GM03348 (cell line): ENCODE measurements around the gene RIOK3.
"Not testable (repeated sequence)": the region's sequence is repeated elsewhere in the genome, so short reads cannot be mapped to it uniquely, and the experiment has no call there.

Source experiments
- DNase-seq: peaks from one replicate; pipeline ENCODE4 v3.0.0; 2012; ENCODE audit warnings: low spot score

RIOK3 gene, protein sequence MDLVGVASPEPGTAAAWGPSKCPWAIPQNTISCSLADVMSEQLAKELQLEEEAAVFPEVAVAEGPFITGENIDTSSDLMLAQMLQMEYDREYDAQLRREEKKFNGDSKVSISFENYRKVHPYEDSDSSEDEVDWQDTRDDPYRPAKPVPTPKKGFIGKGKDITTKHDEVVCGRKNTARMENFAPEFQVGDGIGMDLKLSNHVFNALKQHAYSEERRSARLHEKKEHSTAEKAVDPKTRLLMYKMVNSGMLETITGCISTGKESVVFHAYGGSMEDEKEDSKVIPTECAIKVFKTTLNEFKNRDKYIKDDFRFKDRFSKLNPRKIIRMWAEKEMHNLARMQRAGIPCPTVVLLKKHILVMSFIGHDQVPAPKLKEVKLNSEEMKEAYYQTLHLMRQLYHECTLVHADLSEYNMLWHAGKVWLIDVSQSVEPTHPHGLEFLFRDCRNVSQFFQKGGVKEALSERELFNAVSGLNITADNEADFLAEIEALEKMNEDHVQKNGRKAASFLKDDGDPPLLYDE

DNA sequence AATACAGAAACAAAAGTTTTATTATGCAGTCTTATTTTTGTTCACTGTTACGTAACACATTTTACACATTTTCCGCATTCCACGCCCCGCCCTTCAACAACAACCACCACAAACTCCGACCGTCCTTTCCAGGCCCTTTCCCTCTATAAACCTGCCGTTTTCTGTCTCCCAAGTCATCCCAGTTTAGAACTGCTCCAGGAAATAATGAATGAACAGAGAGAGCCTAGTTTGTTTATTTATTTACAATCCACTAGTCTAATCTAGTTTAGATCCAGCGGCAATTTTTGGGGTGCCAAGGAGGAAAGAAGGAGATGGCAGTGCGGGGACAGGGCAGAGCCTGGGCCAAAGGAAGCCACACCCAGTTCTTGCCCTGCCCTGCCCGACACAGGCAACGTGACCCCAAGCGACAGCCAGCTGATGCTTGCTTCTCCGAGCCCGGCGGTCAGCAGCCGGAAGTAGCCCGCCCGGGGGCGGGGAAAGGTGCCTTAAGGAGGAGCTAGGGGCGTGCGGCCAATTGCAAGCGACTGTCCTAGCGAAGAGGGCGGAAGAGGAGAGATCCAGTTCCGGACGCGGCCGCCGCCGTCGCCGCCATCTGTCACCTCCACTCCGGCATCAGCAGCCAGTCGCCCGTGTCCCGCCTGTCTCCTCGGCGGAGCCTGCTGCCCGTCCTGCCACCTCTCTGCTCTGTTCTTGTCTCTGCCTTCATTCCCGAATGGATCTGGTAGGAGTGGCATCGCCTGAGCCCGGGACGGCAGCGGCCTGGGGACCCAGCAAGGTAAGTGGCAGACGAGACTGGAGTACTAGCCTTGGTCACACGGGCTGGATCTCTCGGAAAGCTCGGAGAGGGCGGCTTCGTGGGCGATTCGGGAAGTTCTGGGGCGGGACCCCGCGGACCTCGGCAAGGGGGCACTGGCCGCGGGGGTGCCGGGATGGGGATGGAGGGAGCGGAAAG is at the start of gene RIOK3:
Gene RIOK3, plus strand, starts transcription at position 560 of the 952 bp plus-strand sequence. Its CDS starts 153 bp downstream, at position 713.
- peak; percentile 97 for DNase-seq

DNA sequence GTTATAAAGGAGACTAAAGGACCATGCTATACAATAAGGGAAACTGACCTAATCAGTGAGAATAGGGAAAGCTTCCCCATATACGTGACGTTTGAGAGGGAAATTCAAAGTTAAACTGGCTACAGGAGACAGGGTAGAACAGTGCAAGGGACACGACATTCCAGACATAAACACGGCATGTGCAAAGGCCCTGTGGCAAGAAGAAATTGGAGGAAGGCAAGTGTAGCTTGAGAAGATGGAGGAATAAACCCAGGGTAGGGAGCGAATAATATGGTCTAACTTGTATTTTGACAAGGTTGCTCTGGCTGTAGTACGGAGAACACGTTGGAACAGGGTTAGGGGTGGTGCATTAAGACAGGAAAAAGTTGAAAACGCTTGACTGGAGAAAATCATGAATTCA is 49.8 kb upstream of the RIOK3 start:
- no peak for DNase-seq

DNA sequence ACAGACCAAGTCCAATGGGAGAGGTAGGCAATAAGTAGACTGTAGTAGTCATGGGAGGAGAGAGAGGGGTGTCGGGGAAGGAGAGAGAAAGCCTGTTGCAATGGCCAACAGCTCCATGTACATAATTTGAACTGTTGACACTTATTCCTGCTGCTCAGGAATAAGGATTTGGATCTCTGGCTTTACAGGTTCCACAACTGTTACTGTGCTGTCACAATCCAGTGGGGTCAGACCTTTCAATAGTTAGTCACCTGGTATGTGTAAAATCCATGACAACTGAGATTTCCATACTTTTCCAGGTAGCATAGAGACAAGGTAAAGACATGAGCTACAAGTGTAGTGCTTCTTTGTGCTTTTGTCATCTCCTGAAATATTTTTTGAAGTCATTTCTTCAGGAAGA is 47.5 kb upstream of the RIOK3 start:
- DNase-seq: no peak

DNA sequence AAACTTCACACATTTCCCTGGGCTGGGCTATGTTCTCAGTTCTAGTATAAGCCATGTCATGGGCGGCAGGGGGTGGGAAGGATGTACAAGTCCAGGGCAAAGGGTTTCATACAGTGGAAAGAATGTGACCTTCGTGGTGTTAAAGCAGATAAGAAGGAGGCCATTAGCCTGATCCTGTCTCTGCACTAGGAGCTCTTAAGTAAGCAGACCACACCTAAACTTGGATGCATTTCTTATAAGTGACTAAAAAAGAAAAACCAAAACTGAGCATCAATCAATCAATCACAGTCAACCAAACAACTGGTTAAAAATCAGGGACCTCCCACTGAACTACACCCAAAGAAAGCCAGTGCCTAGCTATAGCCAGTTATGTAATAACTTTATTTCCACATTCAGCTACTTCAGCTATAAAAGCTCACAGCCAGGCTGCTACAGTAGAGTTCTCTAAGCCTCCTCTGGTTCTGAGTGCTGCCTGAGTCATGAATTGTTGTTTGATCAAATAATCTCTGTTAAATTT is 46.8 kb upstream of the RIOK3 start:
- DNase-seq: peak; percentile 29

DNA sequence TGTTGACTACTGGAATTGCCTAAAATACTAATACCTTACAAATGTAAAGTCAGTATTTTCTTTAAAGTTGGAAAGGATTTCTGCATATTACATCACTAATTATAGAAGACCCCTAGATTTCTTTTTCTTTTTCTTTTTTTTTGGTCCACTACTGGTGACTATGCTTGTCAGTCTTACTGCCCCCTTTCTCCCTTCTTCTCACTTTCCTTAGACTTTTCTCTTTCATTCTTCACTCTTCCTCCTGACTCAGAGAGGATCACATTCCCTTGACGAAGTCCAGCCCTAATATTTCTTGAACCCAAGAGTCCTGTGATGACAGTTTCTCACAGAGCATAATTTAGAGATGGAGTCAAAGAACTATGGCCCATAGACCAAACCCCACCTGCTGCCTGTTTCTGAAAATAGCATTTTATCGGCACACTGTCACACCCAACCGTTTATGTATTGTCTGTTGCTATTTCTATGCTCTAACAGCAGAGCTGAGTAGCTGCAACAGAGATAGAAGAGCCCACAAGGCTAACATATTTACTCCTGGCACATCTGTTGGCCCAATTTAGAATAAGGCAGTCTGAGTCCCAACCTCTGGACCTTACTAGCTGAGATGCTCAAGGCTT is 40.6 kb upstream of the RIOK3 start:
- no peak for DNase-seq

DNA sequence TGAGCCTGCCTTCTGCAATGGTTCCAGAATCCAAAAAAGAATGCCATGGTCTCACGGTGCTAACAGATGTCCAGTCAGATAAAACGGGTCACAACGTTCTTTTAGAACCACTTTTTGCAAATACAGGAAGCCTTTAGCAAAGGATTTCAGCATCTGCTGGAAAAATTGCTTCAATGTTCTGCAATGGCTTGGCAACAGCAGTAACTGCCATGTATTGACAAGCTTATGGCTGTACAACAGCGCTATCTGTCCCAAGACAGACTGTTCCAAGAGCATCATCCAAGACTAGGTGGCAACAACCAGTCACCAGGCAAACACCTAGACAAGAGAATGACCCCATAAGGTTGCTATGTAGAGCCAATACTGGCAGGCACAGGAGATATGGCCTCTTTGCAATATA is 37.6 kb upstream of the RIOK3 start:
- DNase-seq: no peak

DNA sequence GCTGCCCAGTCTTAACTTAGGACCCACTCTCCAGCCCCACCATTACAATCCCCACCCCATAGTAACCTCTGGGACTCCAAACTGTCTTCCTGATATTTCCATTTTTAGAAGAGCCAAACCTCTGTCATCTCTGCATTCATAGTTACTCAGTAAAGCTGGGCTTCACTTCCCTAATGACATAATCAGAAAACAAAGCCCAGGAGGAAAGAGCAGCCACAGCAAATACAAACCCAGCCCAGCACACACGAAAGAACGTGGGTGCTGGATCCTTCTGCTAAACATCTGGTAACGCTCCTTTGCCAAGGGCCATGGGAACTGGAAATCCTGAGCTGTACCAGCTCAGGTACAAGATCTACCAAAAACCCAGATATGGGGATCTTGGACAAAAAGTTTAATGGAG is 36.8 kb upstream of the RIOK3 start:
- no peak for DNase-seq

DNA sequence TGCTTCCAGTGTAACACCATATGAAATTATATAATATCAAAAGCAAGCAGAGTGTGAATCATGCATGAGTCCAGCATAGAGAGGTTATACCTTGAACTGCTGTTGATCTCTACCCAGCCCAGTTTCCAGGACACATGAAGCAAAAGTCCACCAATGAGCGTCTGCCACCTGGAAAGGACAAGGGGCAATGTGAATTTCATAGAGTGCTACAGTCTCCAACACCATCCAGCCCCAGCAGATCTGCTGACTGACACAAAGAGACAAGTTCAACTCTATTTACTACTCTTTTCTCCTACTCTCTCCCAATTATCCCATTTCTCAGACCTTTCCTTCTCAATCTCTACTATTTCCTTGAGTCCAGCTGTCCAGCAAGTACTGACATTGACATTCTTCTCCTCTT is 31.8 kb upstream of the RIOK3 start:
- no peak for DNase-seq

DNA sequence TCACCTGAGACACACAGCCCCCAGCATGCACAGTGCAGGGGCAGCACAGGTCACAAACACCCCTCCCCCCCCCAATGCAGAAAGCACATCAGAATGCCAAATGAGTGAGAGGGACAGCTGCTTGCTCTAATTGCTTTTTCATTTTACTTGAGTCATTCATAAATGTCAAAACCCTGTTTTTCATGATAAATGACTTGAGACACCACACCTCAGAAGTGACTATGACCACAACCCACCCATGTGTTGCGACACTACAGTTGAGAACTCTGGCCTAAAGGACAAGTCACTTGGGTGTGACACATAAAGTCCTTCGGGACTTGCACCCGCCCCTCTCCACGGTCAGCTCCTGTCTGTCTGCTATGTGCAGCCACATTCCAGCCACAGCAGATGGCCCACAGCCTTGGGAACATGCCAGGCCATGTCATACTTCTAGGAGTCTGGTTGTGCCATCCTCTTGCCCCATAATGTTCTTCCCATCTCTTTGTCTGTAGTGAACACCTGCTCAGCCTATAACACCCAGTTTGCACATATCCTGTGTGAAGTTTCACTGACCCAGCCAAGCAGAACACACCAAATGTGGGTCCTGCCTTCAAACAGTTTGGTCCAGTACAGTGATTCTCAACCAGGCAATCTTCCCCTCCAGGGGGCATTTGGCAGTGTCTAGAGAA is 30.2 kb upstream of the RIOK3 start:
- DNase-seq: peak; percentile 67

DNA sequence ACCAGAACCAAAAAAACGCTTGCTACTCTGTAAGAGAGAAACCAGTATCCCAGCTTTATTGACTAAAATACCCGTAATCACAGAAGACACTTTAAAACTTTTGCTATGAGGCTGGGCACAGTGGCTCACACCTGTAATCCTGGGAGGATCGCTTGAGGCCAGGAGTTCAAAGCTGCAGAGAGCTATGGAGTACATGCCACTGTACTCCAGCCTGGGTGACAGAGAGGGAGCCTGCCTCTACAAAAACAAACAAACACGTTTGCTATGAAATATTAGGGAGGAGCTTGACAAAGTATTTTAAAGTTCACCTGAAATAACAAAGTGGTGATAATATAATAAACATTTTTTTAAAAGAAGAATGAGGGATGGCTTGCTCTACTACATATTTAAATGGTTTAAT is 28.5 kb upstream of the RIOK3 start:
- DNase-seq: no peak

DNA sequence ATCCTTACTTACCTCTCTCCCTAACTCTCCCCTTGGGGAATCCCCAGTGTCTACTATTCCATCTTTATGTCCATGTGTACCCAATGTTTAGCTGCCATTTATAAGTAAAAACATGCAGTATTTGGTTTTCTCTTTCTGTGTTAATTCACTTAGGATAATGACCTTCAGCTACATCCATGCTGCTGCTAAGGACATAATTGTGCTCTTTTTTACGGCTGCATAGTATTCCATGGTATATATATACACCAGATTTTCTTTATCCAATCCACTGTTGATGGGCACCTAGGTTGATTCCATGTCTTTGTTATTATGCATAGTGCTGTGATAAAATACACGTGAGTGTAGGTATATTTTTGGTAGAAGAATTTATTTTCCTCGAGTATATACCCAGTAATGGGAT is 24.3 kb upstream of the RIOK3 start:
- DNase-seq: no peak

DNA sequence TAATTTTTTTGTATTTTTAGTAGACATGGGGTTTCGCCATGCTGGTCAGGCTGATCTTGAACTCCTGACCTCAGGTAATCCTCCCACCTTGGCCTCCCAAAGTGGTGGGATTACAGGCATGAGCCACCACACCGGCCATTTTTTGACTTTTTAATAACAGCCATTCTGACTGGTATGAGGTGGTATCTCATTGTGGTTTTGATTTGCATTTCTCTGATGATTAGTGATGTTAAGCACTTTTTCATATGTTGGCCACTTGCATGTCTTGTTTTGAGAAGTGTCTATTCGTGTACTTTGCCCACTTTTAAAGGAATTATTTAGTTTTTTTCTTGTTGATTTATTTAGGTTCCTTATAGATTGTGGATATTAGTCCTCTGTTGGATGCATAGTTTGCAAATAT is 23.5 kb upstream of the RIOK3 start:
- DNase-seq: not testable (repeated sequence)

DNA sequence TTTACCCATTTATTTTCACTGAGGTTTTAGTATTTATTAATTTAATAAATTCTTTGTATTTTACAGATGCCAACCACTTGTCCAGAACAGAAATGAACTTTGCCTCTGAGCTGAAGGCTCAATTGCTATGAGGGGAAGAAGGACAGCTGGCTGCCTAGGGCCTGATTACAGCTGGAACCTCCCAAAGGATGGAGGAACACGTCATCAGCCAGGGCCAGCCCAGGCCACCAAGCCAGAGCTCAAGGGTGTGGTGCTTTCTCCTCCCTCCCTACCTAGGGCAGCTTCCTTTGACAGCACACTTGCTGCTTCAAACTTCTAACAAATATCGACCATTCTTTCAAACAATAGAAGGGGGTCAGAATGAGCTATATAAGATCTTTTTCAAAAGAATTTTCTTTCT is 19.7 kb upstream of the RIOK3 start:
- DNase-seq: no peak

DNA sequence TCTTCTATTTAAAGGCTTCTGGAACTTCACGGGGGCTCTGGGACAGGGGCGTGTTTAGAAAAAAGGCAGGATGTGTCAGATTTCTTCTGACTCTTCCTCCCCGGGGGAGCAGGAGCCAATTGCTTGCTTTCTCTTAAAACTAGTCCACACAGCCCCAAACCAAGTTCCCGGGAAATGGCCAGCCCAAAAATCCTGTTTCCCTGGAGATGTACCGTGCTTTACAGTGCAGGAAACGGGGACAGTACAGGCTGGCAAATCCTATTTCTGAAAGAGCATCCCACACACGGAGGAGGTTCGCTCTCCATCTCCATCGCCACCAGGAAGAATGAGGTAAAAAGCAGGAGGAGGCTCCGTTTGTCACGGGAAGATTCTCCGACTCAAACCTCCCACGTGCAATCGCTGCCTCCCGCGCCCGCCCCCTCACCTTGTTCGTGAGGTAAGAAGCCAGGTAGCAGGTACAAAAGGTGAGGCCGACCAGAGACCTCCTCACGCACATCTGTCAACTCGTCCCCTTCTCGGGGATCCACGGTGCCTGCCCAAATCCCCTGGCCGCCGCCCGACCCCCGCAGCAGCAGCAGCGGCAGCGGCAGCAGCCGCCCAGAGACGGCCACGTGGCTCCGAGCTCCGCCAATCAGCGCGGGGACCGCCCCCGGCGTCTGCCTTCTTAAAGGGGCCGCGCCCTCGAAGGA is 15.6 kb upstream of the RIOK3 start:
- peak; percentile 95 for DNase-seq

DNA sequence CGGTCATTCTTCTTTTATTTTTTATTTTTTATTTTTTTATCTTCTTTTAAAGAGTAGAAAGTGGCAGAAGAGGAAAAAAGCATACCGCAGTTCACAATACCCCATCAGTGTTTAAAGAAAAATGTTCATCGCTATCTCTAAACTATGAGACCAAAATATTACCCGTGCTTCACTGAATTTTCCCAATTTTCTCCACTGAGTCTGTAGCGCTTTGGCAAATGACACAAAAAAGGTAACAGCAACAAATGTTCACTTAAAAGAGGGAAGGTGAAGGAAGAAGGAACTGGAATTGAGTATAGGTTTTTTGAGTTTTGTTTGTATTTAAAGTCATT is 15.1 kb upstream of the RIOK3 start:
- no peak for DNase-seq

DNA sequence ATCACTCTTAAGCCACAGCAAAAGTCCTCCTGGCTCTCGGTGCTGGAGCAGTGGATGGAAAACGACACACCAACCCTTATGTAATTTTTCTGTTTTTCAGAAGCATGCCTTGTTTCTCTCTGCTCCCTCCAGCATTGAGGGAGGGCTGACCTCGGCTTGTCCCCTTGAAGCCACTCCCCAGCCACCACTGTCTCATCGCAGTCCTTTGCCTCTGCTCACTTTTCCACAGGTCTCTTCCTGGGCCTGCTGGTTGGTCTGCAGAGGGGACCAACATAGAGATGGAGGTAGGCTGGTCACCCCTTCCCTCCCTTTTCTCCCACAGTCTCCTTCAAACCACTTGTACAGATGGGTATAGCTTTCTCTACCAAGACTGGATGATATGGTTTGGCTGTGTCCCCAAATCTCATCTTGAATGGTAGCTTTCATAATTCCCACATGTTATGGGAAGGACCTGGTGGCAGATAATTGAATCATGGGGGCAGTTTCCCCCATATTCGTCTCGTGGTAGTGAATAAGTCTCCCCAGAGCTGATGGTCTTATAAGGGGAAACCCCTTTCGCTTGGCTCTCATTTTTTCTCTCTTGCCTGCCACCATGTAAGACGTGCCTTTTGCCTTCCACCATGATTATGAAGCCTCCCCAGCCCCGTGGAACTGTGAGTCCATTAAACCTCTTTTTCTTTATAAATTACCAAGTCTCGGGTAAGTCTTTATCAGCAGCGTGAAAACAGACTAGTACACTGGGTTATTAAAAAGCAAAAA is 14.3 kb upstream of the RIOK3 start:
- no peak for DNase-seq

DNA sequence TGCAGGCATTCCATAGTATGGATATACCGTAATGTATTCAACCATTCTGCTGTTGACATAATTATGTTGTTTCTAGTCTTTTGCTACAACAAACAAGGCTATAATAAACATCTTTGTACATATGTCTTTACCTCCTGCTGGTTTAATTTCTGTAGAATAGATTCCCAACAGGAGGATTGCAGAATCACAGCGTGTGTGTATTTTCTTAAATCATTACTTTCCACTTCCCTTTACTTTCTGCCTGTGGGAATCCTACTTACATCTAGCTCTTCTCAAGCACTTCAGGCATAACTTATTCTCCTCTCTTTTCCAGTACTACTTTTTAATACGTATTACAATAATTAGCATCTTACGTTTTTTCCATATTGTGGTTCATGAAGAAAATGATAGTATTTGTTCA is 13.0 kb upstream of the RIOK3 start:
- no peak for DNase-seq

DNA sequence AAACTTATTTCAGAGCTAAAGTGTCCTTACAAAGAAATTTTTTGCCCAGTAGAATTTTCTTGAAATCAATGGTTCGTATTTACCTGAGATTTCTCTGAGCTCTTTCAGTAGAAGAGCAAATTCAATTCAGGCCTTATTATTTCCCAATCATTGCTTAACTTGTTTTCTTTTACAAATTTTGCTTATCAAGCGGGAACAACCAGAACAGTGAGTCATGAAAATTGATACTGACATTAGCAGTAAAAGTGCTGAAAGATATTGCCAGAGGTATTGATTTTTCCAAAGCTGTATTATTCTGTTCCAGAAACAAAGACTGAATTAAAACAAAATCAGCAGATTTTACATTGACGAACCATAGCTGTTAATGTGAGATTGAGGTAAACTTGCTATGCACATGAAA is 10.1 kb upstream of the RIOK3 start:
- no peak for DNase-seq

DNA sequence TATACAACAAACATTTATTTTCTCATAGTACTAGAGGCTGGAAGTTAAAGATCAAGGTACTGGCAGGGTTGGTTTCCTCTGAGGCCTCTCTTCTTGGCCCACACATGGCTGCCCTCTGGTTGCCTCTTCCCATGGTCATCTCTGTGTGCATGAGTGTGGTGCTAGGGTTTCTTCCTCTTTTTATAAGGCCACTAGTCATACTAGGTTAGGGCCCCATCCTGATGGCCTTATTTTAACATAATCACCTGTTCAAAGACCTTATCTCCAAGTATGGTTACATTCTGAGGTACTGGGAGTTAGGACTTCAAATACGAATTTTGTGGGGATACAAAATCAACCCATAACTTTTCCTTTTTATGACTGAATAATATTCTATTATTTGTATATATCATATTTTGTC is 4.8 kb upstream of the RIOK3 start:
- no peak for DNase-seq

DNA sequence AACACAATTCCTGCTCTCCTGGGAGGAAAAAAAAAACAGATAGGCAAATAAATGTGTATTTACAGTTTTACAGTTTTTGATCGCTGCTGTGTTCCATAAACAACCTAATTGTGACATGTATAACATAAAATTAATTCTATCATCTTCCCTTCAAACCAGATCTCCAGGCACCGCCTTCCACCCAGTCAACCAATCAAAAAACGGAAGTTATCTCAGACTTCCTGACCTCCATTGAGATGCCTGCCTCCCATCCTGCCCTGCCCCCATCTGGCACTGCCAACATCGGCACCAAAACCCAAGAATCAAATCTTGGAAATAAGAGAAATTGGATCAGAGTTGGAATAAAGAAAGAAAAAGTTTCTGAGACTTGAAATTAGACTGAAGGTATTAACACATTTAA is 3.1 kb upstream of the RIOK3 start:
- DNase-seq: no peak
